Mucosa of rectum (tissue), 2 donors: Measurements from ENCODE around the gene TSPAN18.

Experiments
- H3K27ac ChIP-seq, 2 donors: one replicate each; pipeline ENCODE4 v1.7.0; 2013; ENCODE audit warnings: inconsistent platforms in 2 of 2, low read depth in 2 of 2, low read length in 2 of 2
- H3K27me3 ChIP-seq, 2 donors: one replicate each; pipeline ENCODE4 v1.7.0; 2013; ENCODE audit warnings: low read length in 2 of 2; ENCODE audit not compliant: control insufficient read depth in 2 of 2, insufficient read depth in 2 of 2
- H3K36me3 ChIP-seq, 2 donors: one replicate each; pipeline ENCODE4 v1.7.0; 2013; ENCODE audit warnings: low read length in 2 of 2; ENCODE audit not compliant: control insufficient read depth in 2 of 2, insufficient read depth in 2 of 2
- H3K4me1 ChIP-seq, 2 donors: one replicate each; pipeline ENCODE4 v1.7.0; 2013; ENCODE audit warnings: low read length in 2 of 2, mild to moderate bottlenecking in 1 of 2; ENCODE audit not compliant: control insufficient read depth in 2 of 2, insufficient read depth in 2 of 2
- H3K4me3 ChIP-seq, 2 donors: one replicate each; pipeline ENCODE4 v1.7.0; 2013; ENCODE audit warnings: low read length in 2 of 2
- H3K9ac ChIP-seq, 2 donors: one replicate each; pipeline ENCODE4 v1.7.0; 2013; ENCODE audit warnings: low read length in 2 of 2, low read depth in 1 of 2, mild to moderate bottlenecking in 1 of 2
- H3K9me3 ChIP-seq, 2 donors: one replicate each; pipeline ENCODE4 v1.7.0; 2013; ENCODE audit warnings: low read length in 2 of 2; ENCODE audit not compliant: control insufficient read depth in 2 of 2
- donor health status: healthy.
- donor health status: Normal muscosa, but diverticular disease.

TSPAN18 gene

GRCh38 chr11:44831605-44832394, 105.0 kb downstream of the TSPAN18 start:
- no peaks in the 10 kb centered on the region for H3K36me3 ChIP-seq

DNA sequence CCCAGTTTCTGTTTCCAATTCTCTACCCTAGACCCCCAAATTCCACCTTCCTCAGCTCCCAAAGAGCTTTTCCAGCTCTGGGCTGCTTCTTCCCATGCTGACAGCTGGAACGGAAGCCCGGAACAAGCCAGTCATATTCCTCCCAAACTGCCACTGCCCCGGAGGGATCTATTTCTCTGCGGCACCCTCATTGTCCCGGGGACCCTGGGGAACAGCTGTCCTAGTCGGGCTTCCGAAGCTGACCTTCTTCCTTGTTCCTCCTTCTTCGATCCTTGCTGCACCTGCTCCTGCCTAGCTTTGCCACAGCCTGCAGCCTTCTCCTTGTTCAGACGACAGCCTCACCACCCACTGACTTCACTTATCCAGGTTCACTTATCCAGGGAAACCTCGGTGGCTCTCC, 105.7 kb downstream of the TSPAN18 start:
- Histone ChIP-seq H3K27ac (no peak overlapping the region), H3K27me3 (no peaks in the 10 kb centered on the region), H3K9me3 (no peaks in the 10 kb centered on the region), H3K4me3 (no peak overlapping the region), H3K9ac (no peak overlapping the region), H3K36me3 (no peaks in the 10 kb centered on the region), H3K4me1 (peaks cover 0 to 2% of the 10 kb centered on the region in 2 donors)

More at GRCh38 chr11:44831605-44832394, 105.0 kb downstream of the TSPAN18 start:
- no peak overlapping the region for H3K4me3 ChIP-seq
- no peaks in the 10 kb centered on the region for H3K27me3 ChIP-seq
- peaks cover 0 to 2% of the 10 kb centered on the region in 2 donors for H3K4me1 ChIP-seq
- H3K9me3 ChIP-seq: no peaks in the 10 kb centered on the region
- H3K9ac ChIP-seq: no peak overlapping the region
- no peak overlapping the region for H3K27ac ChIP-seq

GRCh38 chr11:44833221-44833876, 106.6 kb downstream of the TSPAN18 start:
- H3K27ac ChIP-seq: no peak overlapping the region
- H3K9me3 ChIP-seq: no peaks in the 10 kb centered on the region
- no peak overlapping the region for H3K4me3 ChIP-seq
- no peaks in the 10 kb centered on the region for H3K36me3 ChIP-seq
- no peak overlapping the region for H3K9ac ChIP-seq
- H3K27me3 ChIP-seq: no peaks in the 10 kb centered on the region
- peaks cover 0 to 2% of the 10 kb centered on the region in 2 donors for H3K4me1 ChIP-seq

DNA sequence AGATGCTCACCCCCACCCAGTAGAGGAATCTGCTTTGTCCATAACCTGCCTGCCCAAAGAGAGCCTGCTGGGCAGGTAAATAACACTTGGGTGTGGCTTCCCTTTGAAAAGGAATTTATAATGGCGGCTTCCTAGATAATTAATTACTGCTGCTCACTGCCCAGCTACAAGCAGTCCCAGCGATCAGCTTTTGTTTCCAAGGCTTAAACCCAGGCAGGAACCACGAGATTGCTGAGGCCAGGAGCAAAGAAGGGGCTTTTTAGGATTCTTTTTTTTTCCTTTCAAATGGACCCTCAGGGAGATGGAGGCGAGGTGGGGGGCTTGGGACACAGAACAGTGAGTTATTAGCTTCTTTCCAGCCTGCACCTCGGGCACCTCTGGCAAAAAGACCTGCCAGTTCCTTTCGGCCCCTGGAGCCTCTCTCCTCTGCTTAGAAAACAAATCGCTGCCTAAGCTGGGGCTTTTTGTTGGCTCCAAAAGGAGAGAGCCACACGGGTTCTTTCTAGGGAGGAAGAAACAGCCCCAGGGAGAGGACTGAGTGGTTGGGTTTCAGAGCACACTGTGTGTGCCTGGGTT, 107.2 kb downstream of the TSPAN18 start:
- no peaks in the 10 kb centered on the region for H3K27me3 ChIP-seq
- H3K9ac ChIP-seq: no peak overlapping the region
- peaks cover 0 to 2% of the 10 kb centered on the region in 2 donors for H3K4me1 ChIP-seq
- no peaks in the 10 kb centered on the region for H3K36me3 ChIP-seq
- no peak overlapping the region for H3K4me3 ChIP-seq
- peak overlapping the region in 1 of 2 donors; percentile 5 for H3K27ac ChIP-seq
- no peaks in the 10 kb centered on the region for H3K9me3 ChIP-seq

- Histone ChIP-seq H3K36me3 (no peaks in the 10 kb centered on the region), H3K27me3 (no peaks in the 10 kb centered on the region), H3K9ac (no peak overlapping the region), H3K4me3 (no peak overlapping the region), H3K4me1 (peaks cover 0 to 2% of the 10 kb centered on the region in 2 donors), H3K9me3 (no peaks in the 10 kb centered on the region), H3K27ac (peak overlapping the region in 1 of 2 donors; percentile 44)
Observed at GRCh38 chr11:44834846-44835245, 108.1 kb downstream of the TSPAN18 start.

DNA sequence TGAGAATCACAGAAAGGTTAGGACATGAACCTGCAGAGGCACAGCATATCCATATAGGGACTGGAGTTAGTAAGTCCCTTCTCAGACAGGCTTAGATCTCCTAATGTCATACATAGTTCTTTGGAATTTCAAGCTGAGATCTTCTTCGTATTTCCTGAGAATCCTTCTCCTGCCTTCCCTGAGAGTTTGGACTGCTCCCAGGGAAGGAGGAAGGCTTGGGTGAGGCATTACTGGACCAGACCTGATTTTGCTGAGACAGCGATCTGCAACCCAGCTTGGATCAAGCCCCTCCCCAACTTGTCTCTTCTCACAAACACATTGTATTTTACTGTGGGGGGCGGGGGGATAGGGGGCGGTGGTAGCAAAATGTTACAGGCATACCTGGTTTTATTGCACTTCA, 108.5 kb downstream of the TSPAN18 start:
- H3K36me3 ChIP-seq: no peaks in the 10 kb centered on the region
- no peak overlapping the region for H3K4me3 ChIP-seq
- no peak overlapping the region for H3K9ac ChIP-seq
- H3K4me1 ChIP-seq: peaks cover 0 to 2% of the 10 kb centered on the region in 2 donors
- H3K27ac ChIP-seq: peak overlapping the region in 1 of 2 donors; percentile 44
- no peaks in the 10 kb centered on the region for H3K9me3 ChIP-seq
- H3K27me3 ChIP-seq: no peaks in the 10 kb centered on the region

DNA sequence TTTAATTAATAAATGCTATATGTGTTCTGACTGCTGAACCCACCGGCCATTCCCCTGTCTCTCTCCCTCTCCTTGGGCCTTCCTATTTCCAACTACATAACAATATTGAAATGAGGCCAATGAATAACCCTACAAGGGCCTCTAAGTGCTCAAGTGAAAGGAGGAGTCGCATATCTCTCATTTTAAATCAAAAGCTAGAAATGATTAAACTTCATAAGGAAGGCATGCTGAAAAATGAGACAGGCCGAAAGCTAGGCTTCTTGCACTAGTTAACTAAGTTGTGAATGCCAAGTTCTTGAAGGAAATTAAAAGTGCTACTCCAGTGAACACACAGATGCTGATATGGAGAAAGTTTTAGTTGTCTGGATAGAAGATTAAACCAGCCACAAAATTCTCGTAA, 109.2 kb downstream of the TSPAN18 start:
- peaks cover 0 to 2% of the 10 kb centered on the region in 2 donors for H3K4me1 ChIP-seq
- no peak overlapping the region for H3K9ac ChIP-seq
- no peaks in the 10 kb centered on the region for H3K9me3 ChIP-seq
- no peak overlapping the region for H3K27ac ChIP-seq
- H3K4me3 ChIP-seq: no peak overlapping the region
- H3K27me3 ChIP-seq: no peaks in the 10 kb centered on the region
- no peaks in the 10 kb centered on the region for H3K36me3 ChIP-seq

GRCh38 chr11:44837661-44838060, 110.9 kb downstream of the TSPAN18 start:
- Histone ChIP-seq H3K27ac (no peak overlapping the region), H3K4me3 (no peak overlapping the region), H3K27me3 (no peaks in the 10 kb centered on the region), H3K9me3 (no peaks in the 10 kb centered on the region), H3K9ac (no peak overlapping the region), H3K4me1 (peaks cover 0 to 2% of the 10 kb centered on the region in 2 donors), H3K36me3 (no peaks in the 10 kb centered on the region)

DNA sequence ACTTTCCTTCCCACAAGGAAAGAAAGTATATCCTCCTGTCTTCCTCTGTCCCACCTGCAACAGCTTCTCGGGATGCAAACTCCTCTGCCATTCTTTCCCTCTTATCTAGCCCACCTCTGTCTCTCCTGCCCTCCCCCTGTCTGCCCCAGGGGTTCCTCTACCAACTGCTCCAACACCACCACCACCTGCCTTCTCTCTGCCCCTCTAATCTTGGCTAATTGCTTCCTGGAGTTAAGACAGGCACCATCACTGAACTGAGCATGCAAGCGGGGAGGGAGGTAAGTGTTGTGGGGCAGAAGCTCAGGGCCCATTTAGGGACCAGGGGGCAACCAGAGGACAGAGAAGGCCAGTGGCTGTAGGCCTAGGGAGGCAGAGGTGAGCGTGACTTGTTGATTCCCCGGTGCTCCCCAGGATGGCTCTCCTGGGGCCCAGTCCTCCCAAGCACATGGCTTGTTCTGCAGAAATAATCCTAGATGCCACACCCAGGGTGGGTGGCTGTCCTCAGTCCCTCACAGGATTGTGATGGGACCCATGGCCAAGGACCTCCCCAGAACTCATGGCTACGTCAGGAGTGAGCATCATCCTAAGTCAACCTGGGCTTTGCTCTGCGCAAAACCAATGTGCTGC, 112.8 kb downstream of the TSPAN18 start:
- no peaks in the 10 kb centered on the region for H3K36me3 ChIP-seq
- no peak overlapping the region for H3K27ac ChIP-seq
- H3K9ac ChIP-seq: no peak overlapping the region
- peaks cover 0 to 2% of the 10 kb centered on the region in 2 donors for H3K4me1 ChIP-seq
- H3K4me3 ChIP-seq: no peak overlapping the region
- no peaks in the 10 kb centered on the region for H3K27me3 ChIP-seq
- H3K9me3 ChIP-seq: no peaks in the 10 kb centered on the region

- no peak overlapping the region for H3K9ac ChIP-seq
- H3K27ac ChIP-seq: no peak overlapping the region
- no peaks in the 10 kb centered on the region for H3K27me3 ChIP-seq
Observed at GRCh38 chr11:44840085-44840478, 113.3 kb downstream of the TSPAN18 start.

More at GRCh38 chr11:44840085-44840478, 113.3 kb downstream of the TSPAN18 start:
- Histone ChIP-seq H3K9me3 (no peaks in the 10 kb centered on the region), H3K36me3 (no peaks in the 10 kb centered on the region), H3K4me1 (peaks cover 0 to under 1% of the 10 kb centered on the region in 2 donors), H3K4me3 (no peak overlapping the region)
